Measurements from ENCODE around the gene SYT1. TPM values are rescaled to one million over a fixed set of nuclear protein-coding genes. Genes with fewer than 3 reads are reported as not detected.
"Not testable (repeated sequence)": the region's sequence is repeated elsewhere in the genome, so short reads cannot be mapped to it uniquely, and the experiment has no call there.

The SYT1 gene
- total RNA-seq, 1 donor from 2014 or later, result 0.79 TPM

- FAIRE-seq, result no peak
- H3K36me3 ChIP-seq (ENCODE audit: control insufficient read depth, insufficient read depth, low read length), result no peaks in the 10 kb centered on the region
- TF ChIP-seq CTCF (IDR thresholded peaks at IDR 0.05; ENCODE audit: insufficient read depth, low read length, severe bottlenecking), result no peak
Observed at GRCh38 chr12:79023261-79023660, 158.7 kb downstream of the SYT1 start.

DNA sequence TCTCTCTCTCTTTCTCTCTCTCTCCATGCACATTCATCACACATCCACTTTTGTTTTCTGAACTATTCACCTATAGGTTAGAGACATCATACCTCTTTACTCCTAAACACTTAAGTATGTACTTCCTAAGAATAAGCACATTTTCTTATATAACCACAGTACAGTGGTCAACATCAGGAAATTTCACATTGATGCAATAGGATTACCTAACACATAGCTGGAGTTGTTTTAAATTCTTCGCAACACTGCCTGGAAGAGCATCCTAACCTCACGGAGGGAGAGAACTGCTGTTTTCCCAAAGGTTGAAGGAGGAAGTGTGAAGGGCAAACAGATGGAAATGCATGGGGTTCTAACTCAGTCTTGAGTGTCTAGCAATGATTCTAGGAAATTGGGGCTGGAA is 159.2 kb downstream of the SYT1 start:
- Histone ChIP-seq H3K27me3 (ENCODE audit: control insufficient read depth, insufficient read depth, low read length) (no peaks in the 10 kb centered on the region), H3K4me3 (ENCODE audit: low read depth, low read length) (no peak overlapping the region), H3K36me3 (ENCODE audit: control insufficient read depth, insufficient read depth, low read length) (no peaks in the 10 kb centered on the region)
- no peak for FAIRE-seq
- no peak for TF ChIP-seq CTCF (IDR thresholded peaks at IDR 0.05; ENCODE audit: insufficient read depth, low read length, severe bottlenecking)
- DNase-seq (ENCODE audit: low read depth), result no peak

More at GRCh38 chr12:79023261-79023660, 158.7 kb downstream of the SYT1 start:
- H3K27me3 ChIP-seq (ENCODE audit: control insufficient read depth, insufficient read depth, low read length), result no peaks in the 10 kb centered on the region
- no peak overlapping the region for H3K4me3 ChIP-seq (ENCODE audit: low read depth, low read length)
- no peak for DNase-seq (ENCODE audit: low read depth)

GRCh38 chr12:79033788-79034187 is 169.2 kb downstream of the SYT1 start:
- TF ChIP-seq CTCF (IDR thresholded peaks at IDR 0.05; ENCODE audit: insufficient read depth, low read length, severe bottlenecking), result no peak
- no peak for FAIRE-seq
- H3K27me3 ChIP-seq (ENCODE audit: control insufficient read depth, insufficient read depth, low read length), result no peaks in the 10 kb centered on the region
- DNase-seq (ENCODE audit: low read depth), result no peak
- H3K36me3 ChIP-seq (ENCODE audit: control insufficient read depth, insufficient read depth, low read length), result no peaks in the 10 kb centered on the region
- H3K4me3 ChIP-seq (ENCODE audit: low read depth, low read length), result no peak overlapping the region

- H3K4me3 ChIP-seq (ENCODE audit: low read depth, low read length); H3K27me3 ChIP-seq (ENCODE audit: control insufficient read depth, insufficient read depth, low read length); H3K36me3 ChIP-seq (ENCODE audit: control insufficient read depth, insufficient read depth, low read length); FAIRE-seq; DNase-seq (ENCODE audit: low read depth): not testable (repeated sequence)
Observed at GRCh38 chr12:79044748-79045147, 180.2 kb downstream of the SYT1 start.

DNA sequence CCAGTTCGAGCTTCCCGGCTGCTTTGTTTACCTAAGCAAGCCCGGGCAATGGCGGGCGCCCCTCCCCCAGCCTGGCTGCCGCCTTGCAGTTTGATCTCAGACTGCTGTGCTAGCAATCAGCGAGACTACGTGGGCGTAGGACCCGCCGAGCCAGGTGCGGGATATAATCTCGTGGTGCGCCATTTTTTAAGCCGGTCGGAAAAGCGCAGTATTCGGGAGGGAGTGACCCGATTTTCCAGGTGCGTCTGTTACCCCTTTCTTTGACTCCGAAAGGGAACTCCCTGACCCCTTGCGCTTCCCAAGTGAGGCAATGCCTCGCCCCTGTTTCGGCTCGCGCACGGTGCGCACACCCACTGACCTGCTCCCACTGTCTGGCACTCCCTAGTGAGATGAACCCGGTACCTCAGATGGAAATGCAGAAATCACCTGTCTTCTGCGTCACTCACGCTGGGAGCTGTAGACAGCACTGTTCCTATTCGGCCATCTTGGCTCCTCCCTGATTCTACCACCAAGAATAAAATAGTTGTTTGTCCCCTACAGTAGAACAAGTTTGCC is 180.7 kb downstream of the SYT1 start:
- DNase-seq (ENCODE audit: low read depth); H3K27me3 ChIP-seq (ENCODE audit: control insufficient read depth, insufficient read depth, low read length); H3K4me3 ChIP-seq (ENCODE audit: low read depth, low read length); H3K36me3 ChIP-seq (ENCODE audit: control insufficient read depth, insufficient read depth, low read length); FAIRE-seq: not testable (repeated sequence)

DNA sequence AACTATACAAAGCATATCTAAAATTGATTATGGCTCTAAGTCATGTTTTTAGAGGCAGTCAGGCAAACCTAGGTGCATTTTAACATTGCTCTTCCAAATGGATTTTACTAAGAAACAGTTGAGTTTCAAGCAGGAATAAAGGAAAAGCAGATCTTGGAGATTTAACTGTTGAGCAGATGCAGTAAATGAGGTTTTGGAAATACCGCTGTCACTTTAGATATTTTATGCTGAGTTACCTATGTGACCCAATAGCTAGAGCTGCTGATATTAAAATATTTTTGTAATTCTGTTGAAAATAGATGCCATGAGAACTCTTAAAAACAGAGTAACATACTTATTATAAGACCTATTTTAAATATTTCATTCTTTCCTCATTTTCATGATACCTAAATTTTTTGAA is 181.4 kb downstream of the SYT1 start:
- Histone ChIP-seq H3K4me3 (ENCODE audit: low read depth, low read length) (no peak overlapping the region), H3K27me3 (ENCODE audit: control insufficient read depth, insufficient read depth, low read length) (no peaks in the 10 kb centered on the region), H3K36me3 (ENCODE audit: control insufficient read depth, insufficient read depth, low read length) (no peaks in the 10 kb centered on the region)
- DNase-seq (ENCODE audit: low read depth) (no peak), FAIRE-seq (no peak)
- TF ChIP-seq CTCF (IDR thresholded peaks at IDR 0.05; ENCODE audit: insufficient read depth, low read length, severe bottlenecking), result no peak

GRCh38 chr12:79048962-79049361 is 184.4 kb downstream of the SYT1 start:
- no peak for FAIRE-seq
- TF ChIP-seq CTCF (IDR thresholded peaks at IDR 0.05; ENCODE audit: insufficient read depth, low read length, severe bottlenecking), result no peak

More at GRCh38 chr12:79048962-79049361, 184.4 kb downstream of the SYT1 start:
- no peak for DNase-seq (ENCODE audit: low read depth)
- Histone ChIP-seq H3K4me3 (ENCODE audit: low read depth, low read length) (no peak overlapping the region), H3K27me3 (ENCODE audit: control insufficient read depth, insufficient read depth, low read length) (no peaks in the 10 kb centered on the region), H3K36me3 (ENCODE audit: control insufficient read depth, insufficient read depth, low read length) (no peaks in the 10 kb centered on the region)

All from bronchial epithelial cell (primary cell).